GM19023 (cell line): ENCODE measurements around the gene SORL1-AS1.
A peak's percentile ranks its signal among the peaks of the same experiment; 100 is the strongest.

Experiments used
- ATAC-seq: cut with Tn5 transposase; IDR thresholded peaks from one replicate; pipeline ENCODE4 v1.9.1; 2021; ENCODE audit warnings: mild to moderate bottlenecking, moderate library complexity; ENCODE audit not compliant: unreplicated experiment

SORL1-AS1 gene

DNA sequence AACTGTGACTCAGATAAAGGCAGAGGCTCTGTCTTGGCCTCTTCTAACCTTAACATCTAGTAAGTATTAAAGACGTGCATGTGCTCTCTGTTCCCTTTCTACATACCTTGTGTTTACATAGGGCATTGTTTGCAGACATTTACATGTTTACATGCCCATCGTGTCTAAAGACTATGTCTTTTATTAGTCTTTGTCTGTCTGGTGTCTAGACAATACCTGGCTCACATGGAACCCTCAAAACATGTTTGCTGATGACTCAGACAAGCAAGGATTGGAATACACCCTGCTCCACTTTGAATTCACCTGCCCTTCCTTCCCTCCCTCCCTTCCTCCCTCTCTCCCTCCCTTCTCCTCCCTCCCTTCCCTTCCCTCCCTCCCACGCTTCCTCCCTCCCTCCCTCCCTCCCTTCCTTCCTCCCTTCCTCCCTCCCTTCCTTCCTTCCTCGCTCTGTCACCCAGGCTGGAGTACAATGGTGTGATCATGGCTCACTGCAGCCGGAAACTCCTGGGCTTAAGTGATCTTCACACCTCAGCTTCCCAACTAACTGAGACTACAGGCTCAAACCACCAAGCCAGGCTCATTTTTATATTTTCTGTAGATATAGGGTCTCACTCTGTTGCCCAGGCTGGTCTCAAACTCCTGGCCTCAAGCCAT lies 23.7 kb upstream of the SORL1-AS1 start:
- no peak for ATAC-seq

DNA sequence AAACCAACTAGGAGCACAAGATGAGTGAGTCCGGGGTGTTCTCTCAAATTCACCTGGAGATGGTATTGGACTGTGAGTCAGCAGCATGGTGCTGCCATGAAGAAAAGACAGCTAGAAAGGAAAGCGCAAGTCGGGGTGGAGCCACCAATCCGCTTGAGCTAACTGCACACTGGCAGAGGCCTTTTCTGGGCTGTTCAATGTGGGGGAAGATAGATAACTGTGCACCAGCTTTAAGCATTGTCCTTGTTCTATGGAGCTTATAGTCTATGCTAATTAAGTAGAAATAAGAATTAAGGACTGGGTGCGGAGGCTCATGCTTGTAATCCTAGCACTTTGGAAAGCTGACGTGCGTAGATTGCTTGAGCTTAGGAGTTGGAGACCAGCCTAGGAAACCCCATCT lies 21.9 kb upstream of the SORL1-AS1 start:
- no peak for ATAC-seq

DNA sequence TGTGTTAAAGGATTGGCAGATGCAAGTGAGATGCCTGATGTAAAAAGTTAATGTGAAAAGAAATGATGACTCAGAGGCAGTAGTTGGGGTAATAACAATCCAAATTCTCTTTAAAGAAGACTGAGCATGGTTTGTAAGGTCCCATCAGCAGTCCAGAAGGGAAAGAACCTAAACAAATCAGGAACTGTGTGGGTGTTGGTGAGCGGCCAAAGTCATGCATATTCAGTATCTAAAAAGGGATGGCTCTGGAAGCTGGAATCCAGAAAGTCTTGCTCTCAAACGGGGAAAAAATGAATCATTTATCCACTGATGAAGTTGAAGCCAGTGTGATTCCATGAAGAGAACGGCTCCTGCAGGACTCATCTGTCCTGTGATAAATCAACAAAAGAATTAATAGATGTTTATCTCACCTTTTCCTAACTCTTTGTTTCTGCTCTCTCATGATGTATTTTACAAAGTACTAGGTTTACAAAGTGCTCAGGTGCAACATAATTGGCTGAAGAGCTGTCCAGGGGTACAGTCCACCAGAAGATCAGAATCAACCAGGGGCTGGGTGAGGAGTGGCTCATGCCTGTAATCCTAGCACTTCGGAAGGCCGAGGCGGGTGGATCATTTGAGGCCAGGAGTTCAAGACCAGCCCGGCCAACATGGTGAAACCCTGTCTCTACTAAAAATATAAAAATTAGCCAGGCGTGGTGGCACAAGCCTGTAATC lies 20.5 kb upstream of the SORL1-AS1 start:
- no peak for ATAC-seq

DNA sequence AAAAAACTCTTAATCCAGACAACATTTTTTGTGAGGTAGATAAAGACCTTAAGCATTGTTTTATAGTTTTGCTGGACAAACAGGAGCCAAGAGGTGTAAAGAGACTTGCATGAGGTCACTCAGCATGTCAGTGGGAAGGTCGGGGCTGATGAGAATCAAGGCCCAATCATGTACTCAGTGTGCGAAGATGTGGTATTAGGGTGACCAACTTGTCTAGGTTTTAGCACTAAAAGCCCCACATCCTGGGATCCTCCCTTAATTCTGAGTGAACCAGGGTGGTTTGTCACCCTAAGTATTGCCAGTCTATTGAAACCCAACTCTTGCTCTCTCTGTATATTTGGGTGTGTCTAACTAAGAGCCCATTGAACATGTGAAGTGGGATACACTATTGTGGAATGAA lies 19.5 kb upstream of the SORL1-AS1 start:
- no peak for ATAC-seq

DNA sequence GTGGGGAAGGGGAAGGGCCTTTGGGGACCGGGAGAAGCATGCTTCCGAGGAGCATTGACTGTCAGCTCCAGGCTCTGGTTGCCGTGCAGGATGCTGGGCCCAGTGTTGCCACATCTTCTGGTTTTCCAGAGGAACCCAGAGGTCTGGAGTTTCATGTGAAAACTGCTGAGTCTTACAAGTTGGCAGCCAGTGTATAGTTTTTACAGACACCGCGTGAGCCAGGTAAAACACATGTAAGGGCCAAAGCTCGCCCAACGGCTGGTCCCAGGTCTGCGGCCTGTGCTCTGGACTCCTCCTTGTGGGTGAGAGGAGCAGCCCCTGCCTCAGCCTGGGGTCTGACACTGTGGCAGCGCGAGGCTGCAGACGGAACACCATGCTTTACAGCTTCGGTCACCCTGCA lies 18.4 kb upstream of the SORL1-AS1 start:
- ATAC-seq = no peak

DNA sequence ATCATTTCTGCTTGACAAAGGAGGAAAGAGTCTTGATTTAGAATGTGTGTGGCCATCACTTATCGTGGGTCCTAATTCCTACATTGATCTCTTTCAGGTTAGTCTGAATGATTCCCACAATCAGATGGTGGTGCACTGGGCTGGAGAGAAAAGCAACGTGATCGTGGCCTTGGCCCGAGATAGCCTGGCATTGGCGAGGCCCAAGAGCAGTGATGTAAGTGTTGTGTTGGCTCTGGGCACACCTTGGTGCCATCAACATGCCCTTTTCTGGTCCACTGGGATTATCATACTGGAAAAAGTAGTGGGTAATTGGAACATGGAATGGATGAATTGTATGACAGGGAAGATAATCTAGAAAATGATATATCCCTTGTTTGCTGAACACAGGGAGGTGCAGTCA lies 17.1 kb upstream of the SORL1-AS1 start:
- no peak for ATAC-seq

DNA sequence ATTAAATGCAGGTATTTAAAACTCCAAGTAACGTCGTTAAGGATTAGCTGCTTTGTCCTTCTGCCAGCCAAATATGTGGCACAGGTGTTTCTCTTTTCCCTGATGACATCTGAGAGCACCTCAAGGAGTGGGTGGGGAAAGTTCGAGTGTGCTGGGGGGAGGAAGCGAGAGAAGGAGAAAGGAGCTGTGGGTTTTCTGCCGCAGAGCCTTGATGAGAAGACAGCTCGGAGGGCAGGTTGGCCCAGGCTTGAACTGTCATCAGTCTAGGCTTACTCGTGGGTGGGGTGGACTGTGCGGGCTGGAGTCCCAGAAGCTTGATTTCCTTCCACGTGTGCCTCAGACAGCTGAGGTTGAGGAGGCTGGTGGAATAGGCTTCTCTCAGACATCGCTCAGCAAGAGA lies 15.2 kb upstream of the SORL1-AS1 start:
- ATAC-seq = peak; percentile 59

DNA sequence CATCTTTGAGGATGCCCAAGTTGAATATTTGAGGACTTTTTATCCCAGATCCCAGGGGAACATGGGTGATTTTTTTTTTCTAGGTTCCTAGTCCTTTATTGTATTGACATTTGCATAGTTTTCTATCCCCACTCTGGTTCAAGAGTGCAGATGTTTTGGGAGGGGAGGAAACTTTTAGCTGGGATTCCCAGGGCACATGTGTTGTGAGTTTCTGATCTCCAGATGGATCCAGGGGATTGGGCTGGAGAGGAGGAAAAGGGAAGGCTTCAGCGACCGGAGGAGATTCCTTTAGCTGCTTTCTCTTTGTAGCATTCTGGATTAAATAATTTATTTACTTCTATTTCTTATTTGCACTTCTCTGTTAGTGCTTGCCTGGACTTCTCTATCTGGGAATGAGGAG lies 14.7 kb upstream of the SORL1-AS1 start:
- ATAC-seq = no peak

DNA sequence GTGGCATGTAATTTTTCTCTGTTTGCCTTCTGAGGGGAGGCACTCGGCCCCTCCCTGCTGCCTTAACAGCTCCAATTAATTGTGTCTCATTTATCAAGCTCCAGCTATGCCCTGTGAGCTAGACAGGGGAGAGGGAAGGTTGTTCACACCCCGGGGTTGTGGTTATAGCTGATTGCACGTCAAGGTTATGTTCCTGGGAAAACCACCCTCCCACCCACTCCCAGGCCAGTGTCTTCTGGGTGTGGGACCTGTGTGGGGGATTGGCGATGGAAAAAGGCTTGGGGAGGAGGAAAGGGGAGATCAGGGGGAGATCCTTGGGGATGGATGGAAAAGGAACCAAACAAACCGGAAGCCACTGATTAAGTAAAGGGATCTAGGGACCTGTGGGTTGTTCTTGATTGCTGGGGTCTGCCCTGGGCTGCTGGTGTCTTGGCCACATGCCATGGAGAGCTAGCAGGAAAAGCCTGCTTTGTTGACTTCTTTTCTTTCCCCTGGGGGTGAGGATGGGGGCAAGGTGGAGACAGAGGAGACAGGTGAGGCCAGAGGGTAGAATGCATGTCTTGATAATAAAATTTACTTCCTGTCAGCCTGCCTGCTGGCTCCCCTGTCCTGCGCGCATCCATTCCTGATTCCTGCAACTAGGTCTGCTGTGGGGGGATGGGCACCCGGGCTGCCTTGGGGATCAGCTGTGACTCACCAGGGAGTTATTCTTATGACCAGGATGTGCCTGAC lies 13.5 kb upstream of the SORL1-AS1 start:
- no peak for ATAC-seq

DNA sequence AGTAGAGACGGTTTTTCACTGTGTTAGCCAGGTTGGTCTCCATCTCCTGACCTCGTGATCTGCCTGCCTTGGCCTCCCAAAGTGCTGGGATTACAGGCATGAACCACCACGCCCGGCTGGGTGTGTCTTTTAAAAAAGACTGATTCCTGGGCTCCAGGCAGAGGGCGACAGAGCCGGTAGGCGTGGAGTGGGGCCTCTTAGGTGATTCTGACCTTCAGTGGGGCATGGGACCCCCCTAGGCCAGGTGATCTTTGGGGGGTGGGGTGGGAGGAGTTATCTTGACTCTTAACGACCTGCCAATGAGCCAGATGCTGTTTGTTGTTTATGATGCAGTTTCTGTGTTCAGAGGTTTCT lies 12.9 kb upstream of the SORL1-AS1 start:
- no peak for ATAC-seq

DNA sequence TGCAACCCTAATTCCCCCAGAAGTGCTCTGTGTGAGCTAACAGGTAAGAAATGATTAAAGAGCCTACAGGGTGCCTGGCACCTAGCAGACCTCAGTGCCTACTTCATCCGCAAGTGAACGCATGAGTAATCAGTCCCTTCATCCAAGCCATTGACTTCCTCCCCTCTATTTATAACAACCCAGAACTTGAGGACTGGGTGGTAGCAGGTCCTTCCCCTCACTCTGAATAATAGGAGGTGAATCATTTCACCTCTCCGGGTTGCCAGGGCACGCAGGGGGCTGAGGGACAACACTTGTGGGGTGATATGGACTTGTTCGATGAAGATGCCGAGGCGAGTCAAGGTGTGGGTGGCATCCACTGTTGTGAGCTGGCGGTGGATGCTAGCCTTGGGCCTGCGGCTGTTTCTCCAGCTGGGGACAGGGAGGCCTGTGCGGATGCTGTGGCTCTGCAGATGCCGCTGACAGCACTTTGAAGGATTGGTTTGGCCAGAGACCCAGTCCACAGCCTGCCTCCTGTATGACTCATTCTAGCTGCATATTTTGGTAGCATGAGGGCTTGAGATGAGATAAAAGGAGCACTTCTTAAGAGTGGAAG lies 11.7 kb upstream of the SORL1-AS1 start:
- peak; percentile 51 for ATAC-seq

DNA sequence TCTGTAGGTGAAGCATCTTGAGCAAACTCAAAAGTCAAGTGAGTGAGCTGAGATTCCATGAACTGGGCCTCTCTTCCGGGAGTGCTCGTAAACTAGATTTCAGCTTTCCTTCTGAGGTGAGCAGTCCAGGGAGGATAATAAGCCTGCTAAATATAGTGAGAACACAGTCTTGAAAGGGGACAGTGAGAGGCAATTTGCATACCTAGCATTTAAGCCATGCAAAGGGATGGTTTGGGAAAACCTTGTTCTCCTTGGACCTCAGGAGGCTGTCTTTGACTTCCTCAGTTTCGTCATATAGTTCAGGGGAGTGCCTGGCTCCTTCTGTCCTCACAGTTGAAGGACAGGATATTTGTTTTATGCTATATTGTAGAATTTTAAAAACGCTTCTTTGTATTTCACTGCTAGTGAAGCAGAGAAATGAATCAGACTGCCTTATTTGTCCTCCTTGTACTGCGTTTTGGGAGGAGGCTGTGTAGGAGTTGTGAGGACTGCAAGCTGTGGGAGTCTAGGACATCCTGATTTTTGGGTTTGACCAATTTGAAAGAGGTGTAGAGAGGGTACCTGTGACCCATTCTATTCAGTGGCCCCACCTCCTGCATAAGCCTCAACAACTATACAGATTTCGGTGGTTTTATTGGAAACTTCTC lies 11.0 kb upstream of the SORL1-AS1 start:
- ATAC-seq = no peak

DNA sequence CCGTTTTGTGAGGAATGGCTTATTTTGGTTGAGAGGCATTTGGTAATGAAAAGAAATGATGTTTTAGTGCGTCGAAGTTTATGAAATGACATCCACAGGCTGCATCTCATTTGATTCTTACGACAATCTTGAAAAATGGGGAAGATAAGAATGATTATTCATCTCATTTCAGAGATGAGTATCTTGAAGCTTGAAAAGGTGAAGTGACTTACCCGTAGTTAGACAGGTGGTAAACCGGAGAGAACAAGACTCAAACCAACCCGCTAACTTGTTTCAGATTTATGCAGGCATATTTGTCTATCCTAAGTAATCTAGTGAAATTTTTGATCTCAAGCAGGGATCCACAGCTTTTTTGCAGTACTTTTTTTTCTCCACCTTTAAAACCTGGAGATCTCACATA lies 9.1 kb upstream of the SORL1-AS1 start:
- ATAC-seq = no peak

DNA sequence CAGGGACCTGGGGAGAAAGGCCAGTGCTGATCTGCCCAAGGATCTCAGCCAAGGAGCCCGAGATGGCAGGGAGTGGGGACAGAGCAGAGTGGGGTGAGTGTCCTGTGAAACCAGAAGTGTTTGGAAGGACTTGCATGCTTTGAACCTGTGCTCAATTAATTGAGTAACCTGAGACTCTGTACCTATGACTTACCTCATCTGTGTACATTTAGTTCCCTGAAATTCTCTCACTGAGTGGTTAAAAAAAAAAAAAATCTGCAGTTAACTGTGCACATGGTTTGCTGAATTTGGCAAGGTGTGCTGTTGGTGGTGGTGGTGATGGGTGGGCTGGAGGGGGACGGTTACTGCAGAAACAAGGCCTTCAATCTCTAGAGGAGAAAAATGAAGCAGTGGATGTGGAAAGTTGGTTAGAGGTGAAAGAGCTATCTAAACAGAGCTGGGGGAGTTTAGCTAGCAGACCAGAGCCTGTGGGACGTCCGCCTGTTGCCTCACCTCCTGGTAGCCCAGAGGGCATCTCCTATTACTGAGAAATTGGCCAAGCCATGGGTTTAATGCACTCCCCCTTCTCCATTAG lies 8.3 kb upstream of the SORL1-AS1 start:
- no peak for ATAC-seq

DNA sequence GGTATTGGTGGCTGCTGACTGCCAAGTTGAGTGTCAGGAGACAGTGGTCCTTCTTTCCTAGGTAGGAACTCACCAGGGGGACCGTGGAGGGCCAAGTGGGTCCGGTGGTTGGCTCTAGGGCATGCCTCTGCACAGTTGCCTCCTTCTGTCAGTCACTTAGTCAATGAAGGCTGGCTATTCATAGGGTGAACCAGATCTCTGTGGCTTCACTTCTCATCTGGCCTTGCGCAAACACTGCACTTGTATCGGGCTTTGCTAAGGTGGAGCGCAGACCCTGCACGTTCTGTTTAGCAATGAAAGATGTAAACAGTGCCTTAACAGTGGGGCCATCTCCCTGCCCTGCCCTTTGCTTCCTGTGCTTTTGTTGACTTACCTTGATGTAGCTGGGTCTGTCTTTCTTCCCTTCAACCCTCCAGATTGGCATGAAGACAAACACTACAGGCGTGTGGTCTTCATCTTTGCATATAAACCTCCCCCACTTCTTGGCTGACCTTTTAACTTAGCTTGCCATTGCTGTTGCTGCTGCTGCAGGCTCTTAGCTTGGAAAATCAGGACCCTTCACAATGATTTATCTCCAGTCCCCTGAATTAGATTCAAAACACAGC lies 6.7 kb upstream of the SORL1-AS1 start:
- ATAC-seq = no peak

DNA sequence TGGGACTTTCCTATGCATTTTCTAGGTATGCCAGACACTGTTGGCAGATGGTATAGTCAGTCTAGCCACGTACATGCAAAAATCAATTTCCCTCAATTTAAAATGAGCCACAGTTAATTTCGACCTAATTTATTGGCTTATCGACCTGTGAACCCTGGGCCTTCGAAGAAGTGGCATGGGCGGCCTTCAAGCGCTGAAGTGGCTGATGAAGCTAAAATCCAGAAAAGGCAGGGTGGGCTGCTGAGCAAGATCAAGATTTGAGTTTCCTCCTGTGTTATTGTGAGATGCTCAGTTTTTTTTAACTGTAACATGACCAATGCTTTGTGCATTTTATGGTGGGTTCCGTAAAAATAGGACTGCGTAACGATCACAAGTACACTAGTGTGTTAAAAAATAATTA lies 5.8 kb upstream of the SORL1-AS1 start:
- ATAC-seq = no peak

DNA sequence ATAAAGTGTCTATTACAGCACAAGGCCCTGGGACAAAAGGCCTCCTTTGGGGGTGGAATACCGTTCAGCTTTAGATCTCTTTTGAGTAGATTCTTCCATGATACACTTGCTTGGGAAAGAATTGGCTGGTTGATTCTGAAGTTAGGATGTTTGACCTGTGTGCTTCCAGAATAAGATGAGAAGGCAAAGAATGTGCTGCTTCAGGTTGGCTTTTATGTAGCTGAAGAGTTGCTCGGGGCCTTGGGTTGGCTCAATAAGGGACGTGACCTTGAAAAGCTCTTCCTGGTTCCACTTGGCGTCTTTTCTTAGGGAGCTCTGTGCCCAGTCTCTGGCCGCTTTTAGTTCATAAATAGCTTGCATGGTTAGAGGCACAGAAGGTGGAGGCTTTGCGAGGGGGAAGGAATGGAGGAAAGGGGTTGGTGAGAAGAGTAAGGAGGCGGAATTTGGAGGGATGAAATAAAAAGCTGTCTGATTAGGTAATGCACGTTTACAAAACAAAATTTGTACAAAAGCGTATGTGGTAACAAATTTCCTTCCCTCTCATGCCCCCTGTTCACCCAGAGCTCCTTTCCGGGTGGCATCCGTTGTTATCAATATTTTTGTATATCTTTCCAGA lies 4.2 kb upstream of the SORL1-AS1 start:
- ATAC-seq = no peak

DNA sequence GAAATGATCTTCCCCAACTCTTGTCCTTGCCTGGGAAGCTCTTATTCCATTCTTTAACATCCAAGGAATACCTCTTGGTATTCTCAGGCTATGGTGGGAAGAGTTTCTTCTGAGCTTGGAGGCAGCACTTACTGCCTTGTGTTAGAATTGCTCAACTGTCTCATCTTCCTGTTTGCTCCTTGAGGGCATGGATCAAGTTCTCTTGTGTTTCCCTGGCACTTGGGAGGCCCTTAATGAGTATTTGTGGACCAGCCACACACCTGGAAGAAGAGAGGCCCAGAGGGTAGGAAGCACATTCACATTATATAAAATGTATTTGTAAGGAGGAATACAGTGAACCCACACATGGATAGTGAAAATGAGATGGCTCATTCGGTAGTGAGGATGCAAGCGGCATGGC lies 3.4 kb upstream of the SORL1-AS1 start:
- ATAC-seq = no peak

DNA sequence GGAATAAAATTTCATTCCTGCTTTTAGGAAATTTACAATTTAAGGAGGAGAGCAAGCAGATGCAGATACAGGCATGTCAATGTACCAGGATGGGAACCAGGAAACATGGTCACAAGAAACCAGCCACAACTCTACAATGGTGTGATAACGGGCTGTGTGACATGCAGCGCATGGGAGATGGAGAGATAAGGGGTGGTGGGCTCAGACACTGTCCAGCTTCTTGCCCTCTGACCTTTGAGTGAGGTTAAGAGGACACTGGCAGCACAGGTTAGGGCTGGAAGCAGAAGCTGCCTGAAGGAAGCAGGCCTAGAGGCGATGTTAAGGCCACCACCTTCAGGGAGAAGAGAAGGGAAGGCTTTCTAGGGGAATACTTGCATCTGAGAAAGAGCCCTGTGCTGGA lies 2.3 kb upstream of the SORL1-AS1 start:
- ATAC-seq = no peak

DNA sequence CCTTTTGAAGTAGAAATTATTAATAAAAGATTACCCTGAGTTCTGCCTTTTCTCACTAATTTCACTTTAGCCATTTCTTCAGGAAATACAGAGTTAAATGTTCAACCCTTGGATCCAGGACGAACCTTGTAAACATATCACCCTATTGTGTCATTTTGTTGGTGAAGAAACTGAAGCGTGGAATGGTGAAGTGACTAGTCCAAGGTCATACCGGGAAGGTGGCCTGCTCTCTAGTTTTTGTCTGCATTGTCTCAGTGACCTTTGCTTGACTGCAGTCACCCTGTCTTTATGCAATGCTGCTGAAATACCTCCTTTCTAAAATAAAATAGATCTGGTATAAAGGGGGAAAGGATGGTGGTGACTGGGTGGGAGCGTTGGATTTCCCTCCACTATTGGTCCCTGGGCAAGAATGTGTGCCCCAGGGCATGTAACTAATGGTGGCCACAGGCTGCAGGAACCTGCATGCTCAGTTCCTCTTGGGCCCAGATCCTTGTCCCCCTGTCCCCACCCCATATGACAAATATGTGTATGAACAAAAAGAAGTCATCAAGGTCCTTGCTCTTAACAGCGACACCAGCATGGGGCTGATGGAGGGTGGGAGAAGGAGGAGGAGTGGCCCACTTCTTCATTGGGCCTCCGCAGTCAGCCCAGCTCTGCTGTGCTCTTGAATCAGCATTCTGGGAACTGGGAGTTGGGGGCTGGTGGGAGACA lies 977 bp upstream of the SORL1-AS1 start:
- no peak for ATAC-seq
